HG03159 (cell line): ENCODE data around the gene BEX3.
"Not testable (repeated sequence)": the region's sequence is repeated elsewhere in the genome, so short reads cannot be mapped to it uniquely, and the experiment has no call there.

Source experiments
- ATAC-seq: cut with Tn5 transposase; IDR thresholded peaks from one replicate; pipeline ENCODE4 v1.9.1; 2021; ENCODE audit warnings: mild to moderate bottlenecking, moderate library complexity; ENCODE audit not compliant: unreplicated experiment

The BEX3 gene

DNA sequence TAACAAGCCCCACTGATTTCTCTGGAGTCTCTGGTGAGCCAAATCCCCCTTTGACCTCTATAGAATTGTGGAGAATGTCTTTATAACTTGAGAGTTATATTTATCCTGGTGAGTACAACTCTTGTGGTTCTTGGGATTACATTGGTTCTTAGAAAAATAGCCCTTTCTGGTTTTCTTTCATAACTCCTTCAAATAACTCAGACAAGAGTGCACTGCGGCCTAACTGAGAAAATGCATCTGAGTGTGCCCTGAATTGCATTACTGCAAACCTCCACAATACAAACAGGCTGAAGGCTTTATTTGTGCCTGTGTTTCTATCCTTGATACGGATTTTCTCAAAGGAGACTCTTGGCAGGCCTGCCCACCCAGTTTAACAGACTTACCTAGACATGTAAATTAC, 2.7 kb downstream of the BEX3 start:
- no peak for ATAC-seq

DNA sequence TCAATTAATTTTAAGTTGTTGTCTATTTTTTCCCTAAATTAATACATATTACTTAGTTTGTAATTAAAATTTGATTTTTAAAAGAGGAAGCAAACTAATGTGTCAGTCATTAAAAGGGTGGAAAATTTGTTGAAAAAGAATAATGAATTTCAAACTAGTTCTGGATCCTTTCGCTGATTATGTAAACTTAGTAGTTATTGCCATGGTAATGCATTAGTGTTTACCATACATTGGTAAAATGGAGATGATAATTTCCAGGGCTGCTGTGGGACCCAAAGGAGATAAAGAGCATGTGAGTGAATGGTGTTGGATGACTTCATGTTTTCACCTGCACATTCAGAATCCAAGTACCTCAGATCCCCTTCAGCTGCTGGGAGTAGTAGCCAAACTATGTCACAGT, 6.5 kb downstream of the BEX3 start:
- no peak for ATAC-seq

DNA sequence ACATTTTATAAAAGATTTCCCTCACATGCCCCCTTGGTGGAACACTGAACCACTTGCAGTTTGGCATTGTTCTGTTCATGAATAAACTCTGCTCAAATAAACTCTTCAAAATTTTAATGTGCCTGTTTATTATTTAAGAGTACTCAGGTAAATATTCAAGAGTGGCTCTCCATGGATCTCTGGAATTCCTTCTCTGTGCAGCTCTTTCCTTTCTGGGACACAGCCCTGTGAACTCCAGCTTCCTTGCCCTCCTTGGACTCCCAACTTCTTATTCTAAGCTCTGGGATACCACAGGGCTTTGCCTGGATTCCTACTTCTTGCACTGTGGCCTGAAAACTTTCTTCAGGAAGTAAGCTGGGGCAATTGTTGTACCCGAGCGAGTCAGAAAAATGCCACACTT, 8.3 kb downstream of the BEX3 start:
- no peak for ATAC-seq

DNA sequence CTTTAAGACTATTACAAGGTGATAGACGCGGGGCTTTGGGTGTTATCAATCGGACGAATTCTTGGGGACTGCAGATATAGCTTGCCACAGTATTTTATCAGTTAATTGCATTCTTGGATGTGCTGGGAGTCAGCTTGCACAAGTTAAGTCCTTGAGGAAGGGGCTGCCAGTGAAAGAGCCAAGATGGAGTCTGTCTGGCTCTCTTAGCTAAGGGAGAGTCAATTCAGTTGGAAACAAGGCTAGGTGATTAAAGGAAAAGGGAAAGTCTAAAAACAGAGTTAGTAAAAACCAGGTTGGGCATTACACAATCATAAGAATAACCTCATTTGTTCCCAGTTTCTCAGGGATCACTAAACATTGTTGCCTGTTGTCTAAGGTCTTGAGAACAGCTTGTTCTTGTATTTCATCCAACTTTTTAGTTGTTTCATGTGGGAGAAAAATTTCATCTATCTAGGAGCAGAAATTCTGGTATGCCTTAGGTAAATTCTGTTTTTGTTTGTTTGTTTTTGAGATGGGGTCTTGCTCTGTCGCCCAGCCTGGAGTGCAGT, 9.0 kb downstream of the BEX3 start:
- not testable (repeated sequence) for ATAC-seq

DNA sequence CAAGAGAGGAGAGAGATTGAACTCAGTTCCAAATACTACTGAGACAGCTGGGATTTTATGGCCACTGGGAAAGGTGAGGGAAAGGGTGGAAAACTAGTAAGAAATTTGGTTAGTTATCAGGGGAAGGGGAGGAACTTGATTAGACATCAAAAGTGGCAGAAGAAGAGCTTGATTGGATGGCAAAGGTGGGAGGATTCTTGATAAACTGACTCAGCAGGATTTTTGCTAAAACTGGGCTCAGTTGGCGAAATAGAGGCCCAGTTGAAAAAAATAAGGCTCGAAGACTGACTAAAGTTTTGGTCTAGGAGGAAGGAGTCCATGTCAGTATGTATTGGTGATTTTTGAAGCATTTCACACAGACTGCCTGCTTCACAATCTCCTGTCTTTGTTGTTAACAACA, 10.0 kb downstream of the BEX3 start:
- no peak for ATAC-seq

DNA sequence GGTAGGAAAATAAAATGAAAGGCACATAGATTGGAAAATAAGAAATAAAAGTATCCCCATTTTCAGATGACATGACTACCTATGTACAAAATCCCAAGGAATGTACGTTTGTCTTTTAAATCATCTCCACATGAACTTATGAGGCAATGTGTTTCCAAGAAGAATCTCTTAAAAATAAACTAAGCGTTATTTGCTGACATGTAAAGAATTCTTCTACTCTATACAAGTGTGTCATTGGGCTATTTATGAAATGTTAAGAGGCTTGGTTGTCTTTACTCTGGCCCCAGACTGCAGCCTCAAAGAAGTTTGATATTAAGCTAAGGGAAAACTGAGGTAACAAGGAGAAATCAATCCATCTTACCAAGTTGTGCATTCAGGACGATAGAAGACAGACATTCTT, 17.1 kb downstream of the BEX3 start:
- ATAC-seq: no peak

DNA sequence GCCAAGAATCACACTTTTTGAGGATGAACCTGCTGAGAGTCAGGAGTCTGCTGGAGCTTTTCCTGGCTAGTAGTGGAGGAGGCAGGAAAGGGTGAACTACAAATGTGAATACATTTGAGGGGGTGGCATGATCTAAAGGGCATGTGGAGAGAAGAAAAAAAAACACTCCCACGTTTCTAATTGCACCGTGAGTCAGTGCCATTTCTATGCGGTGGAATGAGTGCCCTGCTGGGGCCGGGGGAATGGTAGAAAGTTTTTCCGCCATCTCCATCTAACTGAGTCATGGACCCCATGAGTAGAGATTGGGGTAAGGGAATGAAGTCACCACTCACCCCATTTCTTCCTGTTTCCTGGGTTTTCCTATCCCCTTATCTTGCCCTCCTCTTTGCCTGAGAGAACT, 19.8 kb downstream of the BEX3 start:
- no peak for ATAC-seq

DNA sequence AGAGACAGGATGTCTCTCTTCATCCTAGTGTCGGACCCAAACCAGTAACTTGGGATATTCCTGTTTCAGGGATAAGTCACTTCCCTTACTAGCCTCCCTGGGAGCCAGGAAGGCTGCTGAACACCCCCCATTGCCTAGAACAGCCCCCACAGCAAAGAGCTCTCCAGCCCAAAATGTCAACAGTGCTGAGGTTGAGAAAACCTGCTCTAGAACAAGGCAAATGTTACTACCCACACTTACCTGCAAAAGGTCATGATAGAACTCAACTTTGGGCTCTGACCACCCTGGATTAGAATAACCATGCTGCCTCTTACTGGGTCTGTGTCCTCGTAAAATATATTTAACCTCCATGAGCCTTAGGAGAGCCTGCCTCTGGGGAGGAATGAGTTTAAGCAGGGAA, 20.3 kb downstream of the BEX3 start:
- no peak for ATAC-seq

DNA sequence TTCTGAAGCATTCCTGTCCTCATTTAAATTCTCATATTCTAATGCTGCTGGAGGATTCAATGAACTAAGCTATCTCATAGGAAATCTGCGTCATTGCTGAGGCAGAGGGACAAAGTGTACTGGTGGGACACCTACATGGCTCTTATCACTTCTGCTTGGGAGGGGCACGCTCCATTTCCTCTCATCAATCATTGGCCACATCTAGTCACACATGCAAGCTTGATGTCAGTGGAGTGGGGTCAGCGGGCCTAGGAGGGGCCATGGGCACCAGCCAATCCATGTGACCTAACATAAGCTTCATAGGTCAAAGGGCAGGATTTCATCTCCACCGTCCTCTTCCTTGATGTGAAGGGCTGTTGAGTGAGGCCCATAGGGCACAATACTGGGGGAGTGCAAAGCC, 21.4 kb downstream of the BEX3 start:
- no peak for ATAC-seq

DNA sequence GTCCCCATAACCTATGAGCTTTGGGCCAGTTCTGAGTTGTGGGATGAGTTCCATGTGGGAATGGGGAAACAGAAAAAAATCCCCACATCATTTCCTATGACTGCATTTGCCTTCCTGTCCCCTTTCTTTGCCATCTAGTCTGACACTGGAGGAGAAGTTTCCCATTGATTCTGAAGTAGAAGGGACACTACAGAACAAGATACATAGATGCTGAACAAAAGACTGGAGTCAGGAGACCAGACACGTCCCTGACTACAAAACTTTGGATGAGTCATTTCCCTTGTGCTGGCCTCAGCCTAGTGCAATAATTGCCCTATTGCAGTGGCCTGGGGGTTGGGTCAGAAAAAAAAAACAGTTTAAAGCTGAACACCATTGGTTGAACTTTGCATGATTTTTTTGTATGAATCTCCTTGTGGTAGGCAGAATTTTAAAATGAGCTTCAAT, 22.1 kb downstream of the BEX3 start:
- no peak for ATAC-seq

DNA sequence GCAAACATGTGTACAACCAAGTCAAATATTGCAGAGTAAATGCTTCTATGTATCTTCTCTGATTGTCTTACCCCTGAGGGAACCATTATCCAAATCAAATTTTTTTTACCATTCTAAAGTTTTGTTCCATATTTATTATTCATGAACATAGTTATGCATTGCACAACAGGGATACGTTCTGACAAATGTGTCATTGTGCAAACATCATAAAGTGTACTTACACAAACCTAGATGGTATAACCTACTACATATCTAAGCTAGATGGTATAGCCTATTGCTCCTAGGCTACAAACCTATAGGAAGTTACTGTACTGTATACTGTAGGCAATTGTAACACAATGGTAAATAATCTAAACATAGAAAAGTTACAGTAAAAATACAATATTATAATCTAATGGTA, 23.4 kb downstream of the BEX3 start:
- no peak for ATAC-seq

DNA sequence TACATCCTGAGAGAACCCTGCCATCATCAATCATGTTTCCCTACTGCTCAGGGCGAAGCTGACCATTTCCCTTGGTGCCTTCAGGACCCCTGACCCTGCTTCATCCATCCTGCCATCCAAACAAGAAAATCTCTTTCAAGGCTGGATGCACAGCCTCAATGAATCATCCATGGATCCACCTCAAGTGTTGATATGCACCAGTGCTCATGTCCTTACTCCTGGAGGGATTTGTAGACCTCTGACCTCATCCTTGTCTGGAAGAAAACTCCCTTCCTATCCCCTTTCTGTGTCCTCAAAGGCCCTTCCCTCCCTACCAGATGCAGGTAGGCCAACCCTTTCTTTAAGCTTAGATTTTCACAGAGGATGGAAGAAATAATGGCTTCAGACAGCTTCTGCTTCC, 24.6 kb downstream of the BEX3 start:
- ATAC-seq: no peak

DNA sequence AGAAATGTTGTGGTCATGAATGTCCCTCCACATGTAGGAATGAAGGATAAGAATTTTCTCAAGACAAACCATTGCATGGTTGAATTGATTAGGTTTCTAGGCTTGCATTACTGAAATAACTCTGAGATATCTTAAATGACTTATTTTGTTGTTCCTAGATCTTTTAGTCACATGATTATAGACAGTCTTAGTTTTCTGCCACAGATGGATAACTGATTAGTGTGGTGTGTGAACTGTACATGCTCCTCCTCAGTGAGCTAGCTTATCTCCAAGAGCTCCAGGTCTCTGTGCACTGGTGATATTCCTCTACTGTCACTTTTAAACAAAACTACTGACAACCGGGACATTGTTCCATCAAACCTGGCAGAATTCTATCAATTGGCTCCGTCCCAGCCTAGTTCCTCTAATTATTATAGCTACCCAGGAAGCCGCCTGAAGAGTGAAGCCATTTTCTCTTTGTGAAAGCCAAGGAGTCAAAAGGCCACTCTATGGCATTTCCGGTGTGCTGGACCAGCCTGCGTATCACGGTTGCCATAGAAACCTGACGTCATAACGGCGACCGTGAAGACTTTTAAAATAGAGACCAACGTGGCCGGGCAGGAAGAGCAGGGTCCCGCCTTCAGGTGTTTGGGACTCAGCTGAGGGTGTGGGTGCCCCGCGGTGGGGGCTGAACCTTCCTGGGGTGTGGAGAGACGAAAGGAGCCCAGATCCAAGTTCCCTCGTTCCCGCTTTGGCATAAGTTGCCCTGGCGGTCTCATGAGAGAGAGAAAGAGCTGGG, 28.1 kb downstream of the BEX3 start:
- peak; percentile 95 for ATAC-seq

DNA sequence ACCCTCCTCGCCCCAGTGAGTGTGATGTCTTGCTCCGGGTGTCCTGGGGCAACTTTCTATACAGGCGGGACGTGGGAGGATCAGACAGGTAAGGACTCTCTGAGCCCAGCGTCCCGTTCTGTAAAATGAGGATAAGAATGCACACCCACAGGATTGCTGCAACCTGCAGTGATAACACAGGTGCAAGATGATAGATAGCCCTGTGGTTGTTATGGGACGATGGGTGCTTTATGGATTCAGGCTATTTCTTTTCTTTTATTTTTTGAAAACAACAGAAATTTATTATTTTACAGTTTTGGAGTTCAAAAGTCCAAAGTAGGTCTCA, 28.6 kb downstream of the BEX3 start:
- no peak for ATAC-seq

DNA sequence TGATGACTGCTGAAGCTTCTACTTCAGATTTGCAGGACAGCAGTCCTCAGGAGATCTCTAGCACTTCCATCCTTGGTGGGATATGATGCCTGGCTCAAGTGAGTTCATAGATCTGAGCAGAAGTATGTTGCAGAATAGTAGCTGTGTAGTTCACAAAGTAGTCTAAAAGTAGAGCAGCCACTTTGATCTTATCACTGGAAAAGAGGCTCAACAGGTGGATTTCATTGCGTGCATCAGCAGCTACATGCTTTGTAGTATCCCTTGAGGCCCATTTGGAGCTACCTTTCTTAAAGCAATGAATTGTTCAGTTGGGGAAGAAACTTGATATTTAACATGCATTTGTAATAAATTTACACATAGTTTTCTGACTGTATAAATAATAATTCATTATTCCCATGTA, 29.9 kb downstream of the BEX3 start:
- no peak for ATAC-seq

DNA sequence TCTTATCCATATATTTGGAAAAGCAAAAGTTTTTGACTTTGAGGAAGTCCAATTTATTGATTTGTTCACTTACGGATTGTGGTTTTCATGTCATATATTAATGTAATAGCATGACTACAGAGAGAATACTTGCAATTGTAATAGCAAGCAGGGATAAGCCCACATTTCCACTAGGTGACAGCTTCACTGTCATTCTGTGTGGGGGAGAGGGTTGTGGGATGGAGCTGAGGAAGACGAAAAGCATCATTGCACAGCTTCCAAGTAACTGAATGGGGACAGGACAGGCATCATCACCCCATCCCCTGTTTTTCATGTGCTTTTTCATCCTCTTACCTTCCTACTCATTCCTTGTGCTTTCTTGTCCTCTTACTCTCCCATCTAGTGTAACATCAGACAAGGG, 31.4 kb downstream of the BEX3 start:
- ATAC-seq: no peak

DNA sequence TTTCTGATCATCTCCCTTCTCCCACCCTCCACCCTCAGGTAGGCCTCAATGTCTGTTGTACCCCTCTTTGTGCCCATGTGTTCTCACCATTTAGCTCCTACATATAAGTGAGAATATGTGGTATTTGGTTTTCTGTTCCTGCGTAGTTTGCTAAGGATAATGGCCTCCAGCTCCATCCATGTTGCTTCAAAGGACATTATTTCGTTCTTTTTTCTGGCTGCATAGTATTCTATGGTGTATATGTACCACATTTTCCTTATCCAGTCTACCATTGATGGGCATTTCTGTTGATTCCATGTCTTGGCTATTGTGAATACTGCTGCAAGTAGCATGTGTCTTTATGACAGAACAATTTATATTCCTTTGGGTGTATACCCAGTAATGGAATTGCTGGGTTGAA, 35.4 kb downstream of the BEX3 start:
- not testable (repeated sequence) for ATAC-seq

DNA sequence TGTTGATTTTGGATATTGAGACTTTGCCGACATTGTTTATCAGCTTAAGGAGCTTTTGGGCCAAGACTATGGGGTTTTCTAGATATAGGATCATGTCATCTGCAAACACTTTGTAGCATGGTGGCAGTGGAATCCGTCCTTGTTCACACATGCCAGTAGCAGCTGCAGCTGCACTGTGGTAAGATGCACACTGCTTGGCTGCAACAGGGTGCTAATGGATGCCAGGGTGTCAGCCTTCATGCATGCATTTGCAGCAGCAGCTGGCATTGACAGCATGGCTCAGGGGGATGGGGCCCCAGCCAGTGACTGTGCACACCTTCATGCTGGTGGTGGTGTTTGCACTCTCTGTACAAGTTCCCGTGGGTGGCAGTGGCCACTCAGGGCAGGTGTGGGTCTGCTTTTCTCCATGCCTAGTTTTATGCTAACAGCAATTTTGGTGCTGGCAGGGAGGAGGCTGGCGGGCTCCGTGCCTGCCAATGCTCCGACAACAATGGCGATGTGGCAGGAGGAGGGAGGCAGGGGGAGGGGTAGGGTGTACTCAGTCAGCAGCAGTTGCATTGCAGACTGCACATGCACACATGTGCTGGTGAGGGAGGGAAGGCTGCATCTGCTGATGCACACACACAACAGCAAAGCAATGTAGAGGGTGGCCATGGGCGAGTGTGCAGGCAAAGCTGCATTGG, 37.5 kb downstream of the BEX3 start:
- ATAC-seq: no peak

DNA sequence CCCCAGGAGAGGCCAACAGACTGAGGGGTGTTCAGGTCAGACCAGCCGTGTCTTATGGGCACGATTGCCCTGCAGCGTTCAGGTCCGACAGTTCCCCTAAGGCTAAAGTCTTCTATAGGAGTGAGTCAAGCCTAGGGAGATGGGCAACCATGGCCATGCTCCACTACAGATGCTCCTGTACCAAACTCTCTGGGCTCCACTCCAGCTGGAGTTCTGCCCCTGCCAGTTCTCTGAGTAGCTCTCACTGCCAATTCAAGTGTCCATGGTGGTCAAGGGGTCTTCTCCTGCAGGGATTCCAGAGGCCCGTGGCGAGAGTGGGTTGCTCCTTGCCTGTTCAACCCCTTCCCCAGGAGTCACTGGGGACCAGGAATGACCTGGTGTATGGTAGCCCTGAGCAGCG, 38.2 kb downstream of the BEX3 start:
- ATAC-seq: no peak

DNA sequence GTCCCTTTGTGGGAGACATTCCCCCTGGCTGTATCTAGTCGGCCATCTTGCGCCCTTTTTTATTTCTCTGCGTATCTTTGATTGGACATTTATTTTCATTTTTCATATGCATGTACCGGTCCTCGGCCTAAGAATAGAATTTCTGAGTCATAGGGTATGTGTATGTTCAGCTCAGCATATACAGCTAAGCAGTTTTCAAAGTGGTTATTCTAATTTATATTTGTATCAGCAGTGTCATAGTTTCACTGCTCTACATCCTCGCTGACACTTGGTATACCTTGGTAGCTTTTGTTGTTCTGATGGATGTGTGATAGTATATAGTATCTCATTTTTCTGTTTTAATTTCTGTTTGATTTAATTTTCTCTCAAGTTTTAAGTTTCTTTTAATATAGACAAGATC, 38.7 kb downstream of the BEX3 start:
- ATAC-seq: no peak

DNA sequence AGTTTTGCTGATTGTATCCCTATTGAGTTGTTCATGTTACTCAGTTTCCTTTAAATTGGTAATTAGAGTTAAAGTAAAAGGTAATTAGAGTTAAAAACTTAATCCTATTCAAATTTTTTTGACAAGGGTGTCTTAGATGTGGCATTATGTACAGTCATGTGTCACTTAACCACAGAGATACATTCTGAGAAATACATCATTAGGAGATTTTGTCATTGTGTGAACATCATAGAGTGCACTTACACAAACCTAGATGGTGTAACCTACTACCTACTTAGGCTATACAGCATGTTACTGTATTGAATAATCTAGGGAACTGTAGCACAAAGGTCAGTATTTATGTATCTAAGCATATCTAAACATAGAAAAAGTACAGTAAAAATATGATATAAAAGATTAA, 39.2 kb downstream of the BEX3 start:
- ATAC-seq: no peak

DNA sequence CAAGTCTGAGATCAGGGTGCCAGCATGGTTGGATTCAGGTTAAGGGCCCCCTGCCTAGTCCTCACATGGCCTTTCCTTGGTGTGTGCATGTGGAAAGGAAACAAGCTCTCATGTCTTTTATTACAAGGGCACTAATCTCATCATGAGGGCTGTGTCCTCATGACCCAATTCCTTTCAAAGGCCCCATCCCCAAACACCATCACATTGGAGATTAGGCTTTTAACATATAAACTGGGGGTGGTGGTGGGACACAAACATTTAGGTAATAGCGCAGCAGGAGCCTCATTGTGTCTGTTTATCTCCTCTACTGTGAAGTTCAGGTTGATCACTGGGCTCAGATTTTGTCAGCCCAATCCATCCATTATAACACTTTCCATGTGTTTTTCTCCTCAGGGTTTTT, 41.0 kb downstream of the BEX3 start:
- ATAC-seq: no peak

DNA sequence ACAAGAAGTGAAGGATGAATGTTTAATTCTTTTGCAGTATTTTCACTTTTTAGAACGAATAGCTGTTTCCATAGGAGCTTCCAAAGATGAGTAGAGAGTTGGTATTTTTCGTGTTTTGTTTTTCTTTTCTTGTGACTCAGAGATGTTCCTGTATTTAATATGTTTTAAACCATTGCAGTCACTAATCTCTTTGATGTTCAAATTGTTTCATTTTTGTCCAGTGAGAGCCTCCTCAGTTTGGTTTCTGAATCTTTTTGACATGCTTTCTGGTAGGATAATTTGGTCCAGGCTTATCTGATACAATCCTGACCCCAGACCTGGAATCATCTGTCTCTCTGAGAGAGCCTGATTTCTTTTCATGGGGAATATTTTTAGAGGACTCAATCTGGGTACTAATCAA, 41.6 kb downstream of the BEX3 start:
- ATAC-seq: no peak
